MV-4-11 (cell line): ENCODE measurements around the gene MARK3.
"Not testable (repeated sequence)": the region's sequence is repeated elsewhere in the genome, so short reads cannot be mapped to it uniquely, and the experiment has no call there.

Experiments used
- DNase-seq: peaks from one replicate; lab custom pipeline; 2025; lab: John Stamatoyannopoulos, UW

The MARK3 gene

DNA sequence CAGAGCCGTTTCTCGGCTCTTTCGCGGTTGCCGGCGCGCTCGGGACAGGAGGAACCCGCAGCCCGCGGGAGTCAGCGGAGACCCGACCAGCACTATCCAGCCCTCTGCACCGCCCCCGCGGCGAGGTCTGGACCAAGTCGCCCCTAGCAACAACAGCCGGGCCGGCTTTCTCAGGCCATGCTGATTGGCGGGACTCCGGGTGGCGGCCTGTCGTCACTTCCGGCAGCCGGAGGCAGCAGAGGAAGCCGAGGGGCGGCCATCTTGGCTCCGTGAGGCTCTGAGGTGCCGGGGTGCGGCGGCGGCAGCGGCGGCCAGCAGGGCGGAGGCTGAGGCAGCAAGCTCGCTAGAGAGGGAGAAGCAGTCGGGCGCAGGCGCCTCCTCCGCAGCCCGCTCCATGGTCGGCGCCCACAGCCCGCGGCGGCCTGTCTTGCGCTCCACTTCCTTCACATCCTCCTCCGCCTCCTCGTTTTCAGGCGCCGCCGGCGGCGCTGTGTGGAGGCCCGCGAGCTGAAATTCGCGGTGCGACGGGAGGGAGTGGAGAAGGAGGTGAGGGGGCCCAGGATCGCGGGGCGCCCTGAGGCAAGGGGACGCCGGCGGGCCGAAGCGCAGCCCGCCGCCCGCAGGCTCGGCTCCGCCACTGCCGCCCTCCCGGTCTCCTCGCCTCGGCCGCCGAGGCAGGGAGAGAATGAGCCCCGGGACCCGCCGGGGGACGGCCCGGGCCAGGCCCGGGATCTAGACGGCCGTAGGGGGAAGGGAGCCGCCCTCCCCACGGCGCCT is at the start of gene MARK3:
MARK3 (plus strand) TSS at position 264 of the 777 bp plus-strand sequence. CDS start 615 bp downstream, outside the sequence.
- peak; percentile 96 for DNase-seq

DNA sequence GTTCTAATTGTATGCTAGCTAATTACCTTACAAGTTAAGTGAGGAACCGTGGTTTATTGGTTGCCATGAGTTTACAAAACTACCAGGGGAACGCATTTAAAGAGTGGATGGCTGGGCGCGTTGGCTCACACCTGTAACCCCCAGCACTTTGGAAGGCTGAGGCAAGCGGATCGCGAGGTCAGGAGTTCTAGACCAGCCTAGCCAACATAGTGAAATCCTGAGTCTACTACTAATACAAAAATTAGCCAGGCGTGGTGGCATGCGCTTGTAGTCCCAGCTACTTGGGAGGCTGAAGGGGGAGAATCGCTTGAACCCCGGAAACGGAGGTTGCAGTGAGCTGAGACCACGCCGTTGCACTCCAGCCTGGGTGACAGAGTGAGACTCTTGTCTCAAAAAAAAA is 49.0 kb upstream of the MARK3 start:
- DNase-seq: no peak

DNA sequence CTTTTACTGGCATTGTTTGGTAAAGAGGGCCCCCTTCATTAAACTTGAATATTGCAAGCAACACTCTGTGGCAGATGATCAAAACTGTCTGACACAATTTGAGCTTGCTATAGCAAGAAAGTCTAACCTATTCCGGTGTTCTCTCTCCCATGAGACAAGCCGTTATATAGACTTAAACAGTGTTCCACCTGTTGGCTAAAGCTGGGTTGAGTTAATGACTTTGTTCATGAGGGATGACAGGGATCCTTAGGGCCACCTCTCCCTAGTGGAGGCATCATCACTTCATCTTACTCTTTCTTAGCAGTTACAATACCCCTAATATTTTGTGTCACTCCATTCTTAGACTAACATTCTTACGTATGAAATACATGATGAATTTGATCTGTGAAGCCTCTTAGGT is 47.4 kb upstream of the MARK3 start:
- no peak for DNase-seq

DNA sequence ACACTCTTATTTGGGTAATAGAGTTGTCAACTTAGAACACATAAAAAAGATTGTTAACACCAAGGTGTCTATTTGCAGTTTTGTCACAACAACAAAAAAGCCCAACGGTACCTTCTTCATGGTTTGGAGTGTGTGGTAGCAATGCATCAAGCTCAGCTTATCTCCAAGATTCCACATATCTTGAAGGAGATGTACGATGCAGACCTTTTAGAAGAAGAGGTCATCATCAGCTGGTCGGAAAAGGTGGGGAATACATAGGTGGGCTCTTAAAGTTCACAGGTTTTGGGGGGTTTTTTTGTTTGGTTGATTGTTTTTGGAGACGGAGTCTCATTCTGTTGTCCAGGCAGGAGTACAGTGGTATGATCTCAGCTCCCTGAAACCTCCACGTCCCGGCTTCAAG is 45.7 kb upstream of the MARK3 start:
- no peak for DNase-seq

DNA sequence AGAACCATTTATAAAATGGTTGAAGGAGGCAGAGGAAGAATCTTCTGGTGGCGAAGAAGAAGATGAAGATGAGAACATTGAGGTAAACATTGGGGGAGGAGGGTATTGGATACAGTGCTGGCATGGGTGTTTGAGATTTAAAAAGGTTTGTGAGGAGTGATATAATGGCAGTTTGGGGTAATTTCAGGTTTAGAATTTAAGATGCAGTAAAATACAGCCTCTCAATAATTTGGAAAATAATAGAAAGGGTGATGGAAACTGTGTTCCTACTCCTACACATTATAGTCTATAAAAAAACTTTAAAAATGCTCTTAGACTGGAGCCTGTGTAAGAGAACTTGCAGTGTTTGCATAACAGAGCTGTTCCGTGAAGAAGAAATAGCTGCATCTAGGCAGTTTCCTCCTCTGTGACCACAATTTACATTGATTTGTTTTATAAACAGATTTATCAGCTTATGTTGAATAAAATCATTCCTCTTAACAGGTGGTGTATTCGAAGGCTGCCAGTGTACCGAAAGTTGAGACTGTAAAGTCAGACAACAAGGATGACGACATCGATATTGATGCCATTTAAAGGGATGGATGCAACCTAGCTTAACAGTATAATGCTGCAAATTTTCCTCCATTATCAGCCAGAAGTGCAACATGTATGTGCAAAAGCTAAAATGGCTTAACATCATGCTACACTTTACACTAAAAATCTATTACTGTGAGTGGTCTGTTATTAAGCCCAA is 44.6 kb upstream of the MARK3 start:
- DNase-seq: no peak

DNA sequence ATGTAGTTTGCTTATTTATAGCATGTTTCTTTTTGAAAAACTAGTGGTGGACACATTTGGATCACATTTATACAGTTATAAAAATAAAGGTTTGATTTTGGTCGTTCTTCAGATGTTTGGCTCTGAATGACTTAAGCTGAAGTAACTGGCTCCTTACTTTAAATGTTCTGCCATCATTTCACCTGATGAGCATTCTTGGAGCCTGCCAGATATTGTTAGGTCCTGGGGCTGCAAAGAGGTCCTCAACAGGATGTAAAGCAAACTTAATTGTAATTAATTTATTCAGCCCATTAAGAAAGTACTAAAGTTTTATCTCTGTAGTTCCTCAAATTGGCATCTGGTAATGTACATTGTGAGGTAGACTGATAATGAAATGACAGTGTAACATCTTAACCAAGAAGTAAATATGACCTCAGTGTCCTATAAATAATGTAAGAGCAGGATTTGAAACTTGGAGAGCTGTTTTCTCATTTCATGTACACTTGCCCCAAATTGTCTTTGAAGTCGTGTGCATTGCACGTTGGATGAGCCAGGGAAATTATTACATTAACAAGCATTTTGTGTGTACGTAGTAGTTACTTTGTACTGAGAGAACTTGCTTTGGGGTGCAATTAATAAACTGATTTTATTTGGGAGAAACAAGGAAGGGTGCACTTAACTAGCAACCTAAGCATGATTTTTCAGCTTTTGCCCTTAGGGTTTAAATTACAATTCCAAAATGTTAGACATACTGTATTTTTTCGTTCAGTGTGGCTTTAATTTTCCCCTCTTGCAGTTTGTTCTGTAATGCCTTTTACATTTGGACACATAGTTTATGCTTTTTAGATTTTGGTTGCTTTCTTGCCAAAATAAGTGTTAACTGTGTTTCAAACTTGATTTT is 43.7 kb upstream of the MARK3 start:
- DNase-seq: no peak

DNA sequence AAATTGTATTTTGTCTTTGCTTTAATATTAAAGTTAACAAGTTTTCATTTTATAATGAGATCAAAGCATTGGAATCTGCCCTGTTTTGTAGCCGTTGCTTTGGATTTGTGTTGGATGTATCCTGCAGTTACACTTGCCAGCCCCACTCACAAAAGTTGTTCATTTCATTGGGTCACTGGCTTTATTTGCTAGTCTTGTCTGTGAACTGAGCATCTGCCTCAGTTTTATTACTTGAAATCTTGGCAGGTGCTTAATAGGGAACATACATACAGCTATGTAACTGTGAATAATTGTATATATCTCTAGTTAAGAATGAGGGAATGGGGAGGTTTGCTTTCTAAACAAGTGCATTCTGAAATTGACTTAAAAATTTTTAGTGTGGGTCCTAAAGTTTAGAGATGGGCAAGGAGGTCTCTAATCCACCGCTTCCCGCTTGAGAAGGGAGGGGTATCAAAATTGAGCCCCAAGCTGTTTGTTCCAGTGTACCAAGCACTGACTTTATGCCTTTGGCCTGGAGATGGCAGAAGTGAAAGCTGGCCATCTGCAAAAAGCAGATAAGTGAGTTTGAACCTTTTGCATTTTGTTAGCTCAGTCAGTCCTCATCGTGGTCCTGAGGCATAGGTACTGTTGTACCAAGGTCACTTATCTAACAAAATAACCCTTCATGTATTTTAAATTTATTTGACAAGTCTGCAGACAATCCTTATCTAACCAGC is 41.9 kb upstream of the MARK3 start:
- DNase-seq: no peak

DNA sequence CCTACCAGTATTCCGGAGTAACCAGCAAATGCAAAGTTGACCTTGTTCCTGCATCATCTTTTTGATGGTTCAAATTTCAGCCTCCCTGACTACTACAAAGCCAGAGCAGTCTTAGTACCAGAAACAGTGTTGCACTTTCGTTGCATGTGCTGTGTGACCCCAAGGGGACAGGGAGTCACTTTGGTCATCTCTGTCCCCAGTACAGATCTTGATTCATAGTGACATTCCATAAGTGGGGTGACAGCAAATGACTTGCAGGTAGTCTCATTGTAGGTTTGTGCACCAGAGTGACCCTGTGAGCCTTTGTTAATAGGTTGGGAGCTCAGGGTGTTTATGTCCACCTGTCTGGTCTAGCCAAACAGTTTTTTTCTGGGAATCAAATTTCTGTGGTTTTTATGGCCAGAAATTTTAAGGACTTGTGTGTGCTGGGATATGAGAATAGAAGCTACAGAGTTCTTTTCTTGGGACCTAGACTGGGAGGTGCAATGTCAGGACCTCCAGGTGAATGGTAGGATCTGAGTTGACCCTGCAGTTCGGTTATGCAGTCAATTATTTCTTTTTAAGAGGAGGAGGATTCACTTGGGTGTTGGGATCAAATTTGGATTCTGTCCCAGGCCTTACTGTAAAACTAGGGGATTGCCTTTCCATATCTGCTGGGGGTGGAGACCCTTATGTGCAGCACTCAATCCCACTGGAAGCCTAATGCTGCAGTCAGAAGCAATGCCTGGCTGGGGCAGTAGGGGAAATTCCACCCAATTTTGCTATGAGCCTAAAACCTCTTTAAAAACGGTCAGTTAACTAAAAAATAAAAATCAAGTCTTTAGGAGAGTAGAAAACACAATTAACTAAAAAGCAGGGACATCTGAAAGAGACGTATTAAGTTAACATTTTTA is 41.1 kb upstream of the MARK3 start:
- no peak for DNase-seq

DNA sequence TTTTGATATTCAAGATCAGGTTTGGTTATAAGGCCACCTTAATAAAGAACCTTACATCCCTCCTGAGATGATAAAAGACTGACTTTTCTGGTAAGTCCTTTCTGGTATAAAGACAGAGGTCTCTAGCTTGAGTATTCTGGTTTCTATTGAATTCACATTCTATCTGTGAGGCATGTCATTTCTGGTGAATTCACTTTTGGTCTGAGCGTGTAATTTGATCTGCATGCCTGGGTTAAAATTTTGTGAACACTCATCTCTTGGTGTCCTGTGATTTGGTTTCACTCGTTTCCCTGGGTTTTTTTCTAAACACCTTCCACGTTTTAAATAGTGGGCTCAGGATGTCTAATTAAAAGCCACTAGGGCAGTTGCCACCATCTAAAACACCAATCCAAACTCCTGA is 38.9 kb upstream of the MARK3 start:
- no peak for DNase-seq

DNA sequence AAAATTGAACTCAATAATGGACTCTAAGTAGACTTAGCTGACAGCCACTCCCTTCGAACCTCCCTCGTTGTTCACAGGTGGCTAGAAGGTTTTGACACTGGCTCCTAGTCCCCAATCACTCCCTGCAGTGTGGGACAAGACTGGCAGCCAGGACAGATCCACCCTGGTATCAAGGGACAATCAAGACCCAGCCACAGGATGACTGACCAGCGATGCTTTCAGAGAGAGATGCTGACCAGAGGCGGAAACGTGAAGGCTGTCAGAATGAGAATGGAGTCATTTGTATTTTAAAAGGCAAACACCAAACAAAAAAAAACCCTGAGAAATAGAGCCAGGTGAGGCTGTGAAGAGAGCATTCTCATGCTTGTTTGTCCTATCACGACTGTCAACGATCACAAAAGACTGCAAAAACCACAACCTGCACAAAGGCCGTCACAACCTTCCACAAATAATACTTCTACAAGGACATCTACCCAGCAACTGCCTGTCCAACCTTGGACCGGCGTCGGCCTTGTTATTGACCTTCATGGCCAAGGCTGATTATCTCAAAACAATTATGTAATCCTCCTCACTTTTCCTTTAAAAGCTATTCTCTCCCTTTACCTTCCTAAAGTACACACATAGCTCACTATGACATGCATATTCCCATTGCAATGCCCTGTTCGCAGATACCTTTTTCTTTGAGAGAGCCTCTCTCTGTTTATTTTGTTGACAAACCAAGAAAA is 38.0 kb upstream of the MARK3 start:
- no peak for DNase-seq

DNA sequence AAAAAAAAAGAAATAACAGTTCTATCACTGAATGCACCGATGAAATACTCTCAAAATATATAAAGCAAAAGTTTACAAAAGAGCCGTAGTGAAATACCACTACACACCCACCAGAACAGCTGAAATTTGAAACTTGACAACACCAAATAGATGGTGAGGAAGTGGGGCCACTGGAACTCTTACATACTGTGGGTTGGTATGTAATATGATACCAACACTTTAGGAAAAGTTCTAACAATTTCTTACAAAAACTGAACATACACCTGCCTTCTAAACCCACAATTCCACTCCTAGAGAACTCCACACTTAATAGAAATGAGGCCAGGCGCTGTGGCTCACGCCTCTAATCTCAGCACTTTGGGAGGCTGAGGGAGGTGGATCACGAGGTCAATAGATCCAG is 37.1 kb upstream of the MARK3 start:
- no peak for DNase-seq

DNA sequence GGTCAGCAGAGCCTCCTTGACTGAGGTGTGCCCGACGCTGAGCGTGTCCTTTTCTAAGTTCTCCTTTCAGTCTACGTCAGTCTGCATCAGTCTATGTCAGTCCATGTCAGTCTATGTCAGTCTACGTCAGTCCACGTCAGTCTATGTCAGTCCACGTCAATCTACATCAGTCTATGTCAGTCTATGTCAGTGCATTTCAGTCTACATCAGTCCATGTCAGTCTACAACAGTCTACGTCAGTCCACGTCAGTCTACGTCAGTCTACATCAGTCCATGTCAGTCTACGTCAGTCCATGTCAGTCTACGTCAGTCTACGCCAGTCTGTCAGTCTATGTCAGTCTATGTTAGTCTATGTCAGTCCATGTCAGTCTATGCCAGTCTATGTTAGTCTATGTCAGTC is 35.2 kb upstream of the MARK3 start:
- DNase-seq: no peak

DNA sequence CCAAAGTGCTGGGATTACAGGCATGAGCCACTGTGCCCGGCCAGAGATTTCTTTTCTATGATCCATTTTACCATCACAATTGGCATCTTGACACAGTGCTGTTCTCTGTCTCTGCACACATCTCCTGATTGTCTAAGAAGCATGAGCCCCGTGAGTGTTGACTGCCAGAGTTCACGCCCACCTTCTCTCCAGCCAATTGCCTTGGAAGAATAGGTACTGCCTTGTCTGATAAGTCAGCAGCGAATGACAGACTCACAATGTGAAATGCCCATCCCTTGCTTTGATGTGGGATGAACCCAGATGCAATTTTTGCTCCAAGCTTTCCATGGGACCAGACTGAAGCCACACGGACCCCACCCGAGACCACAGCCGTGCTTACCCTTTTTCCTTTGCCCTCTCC is 31.9 kb upstream of the MARK3 start:
- no peak for DNase-seq

DNA sequence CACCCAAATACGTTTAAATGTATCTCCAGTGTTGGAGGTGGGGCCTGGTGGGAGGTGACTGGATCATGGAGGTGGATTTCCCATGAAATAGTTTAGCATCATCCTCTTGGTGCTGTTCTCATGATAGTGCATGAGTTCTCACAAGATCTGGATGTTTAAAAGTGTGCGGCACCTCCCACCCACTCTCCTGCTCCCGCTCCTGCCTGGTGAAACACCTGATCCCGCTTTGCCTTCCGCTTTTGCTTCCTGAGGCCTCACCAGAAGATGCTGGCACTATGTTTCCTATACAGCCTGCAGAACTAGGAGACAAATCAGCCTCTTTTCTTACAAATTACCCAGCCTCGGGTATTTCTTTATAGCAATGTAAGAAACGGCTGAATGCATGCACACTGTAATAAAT is 31.1 kb upstream of the MARK3 start:
- DNase-seq: no peak

DNA sequence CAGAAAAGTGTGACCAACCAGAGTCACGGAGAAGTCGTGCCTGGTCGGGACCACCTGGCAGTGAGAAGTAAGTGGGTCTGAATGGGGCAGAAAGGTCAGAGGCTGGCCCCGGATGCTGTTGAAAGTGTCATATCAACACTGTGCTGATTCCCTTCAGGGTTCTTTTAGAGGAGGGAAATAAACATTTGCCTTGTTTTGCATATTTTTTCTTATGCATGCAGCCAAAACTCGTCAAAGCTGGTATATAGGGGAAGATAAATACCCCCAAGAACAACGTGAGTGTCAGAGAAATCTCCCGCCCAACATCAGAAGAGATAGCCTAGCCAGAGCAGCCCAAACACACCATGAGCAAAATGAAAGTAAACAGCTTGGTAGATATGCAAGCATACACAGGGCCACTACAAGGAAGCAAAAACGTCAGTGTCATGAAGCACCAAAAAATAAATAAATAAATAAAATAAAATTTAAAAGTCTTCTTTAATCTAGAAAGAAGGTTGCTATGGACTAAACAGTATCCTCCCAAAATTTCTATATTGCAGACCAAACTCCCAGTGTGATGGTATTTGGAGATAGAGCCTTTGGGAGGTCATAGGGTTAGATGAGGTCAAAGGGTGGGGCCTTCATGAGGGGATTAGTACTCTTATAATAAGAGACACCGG is 29.1 kb upstream of the MARK3 start:
- no peak for DNase-seq

DNA sequence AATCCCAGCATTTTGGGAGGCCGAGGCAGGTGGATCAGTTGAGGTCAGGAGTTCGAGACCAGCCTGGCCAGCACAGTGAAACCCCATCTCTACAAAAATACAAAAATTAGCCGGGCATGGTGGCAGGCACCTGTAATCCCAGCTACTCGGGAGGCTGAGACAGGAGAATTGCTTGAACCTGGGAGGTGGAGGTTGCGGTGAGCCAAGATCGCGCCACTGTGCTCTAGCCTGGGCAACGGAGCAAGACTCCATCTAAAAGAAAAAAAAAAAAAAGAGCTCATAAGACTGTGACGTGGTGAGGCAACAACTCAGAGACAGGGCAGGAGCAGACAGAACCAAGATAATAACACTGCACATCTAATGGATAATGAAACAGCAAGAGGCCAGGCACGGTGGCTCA is 27.7 kb upstream of the MARK3 start:
- DNase-seq: not testable (repeated sequence)

DNA sequence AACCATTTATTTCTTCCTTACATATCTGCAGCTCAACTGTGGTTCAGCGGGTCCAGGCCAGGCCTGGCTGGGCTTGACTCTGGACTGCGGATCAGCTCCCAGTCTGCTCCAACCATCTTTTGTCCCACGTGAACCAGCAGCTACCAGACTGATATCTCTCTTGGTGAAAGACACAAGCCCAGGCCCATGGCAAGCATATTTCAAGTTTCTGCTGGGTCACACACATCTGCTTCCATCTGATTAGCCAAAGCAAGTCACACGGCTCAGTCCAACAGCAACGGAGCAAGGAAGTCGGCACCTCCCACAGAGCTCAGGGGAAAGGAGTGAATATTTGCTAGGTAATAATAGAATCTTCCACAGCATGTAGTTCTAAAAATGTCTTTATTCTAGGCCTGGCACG is 24.7 kb upstream of the MARK3 start:
- no peak for DNase-seq

DNA sequence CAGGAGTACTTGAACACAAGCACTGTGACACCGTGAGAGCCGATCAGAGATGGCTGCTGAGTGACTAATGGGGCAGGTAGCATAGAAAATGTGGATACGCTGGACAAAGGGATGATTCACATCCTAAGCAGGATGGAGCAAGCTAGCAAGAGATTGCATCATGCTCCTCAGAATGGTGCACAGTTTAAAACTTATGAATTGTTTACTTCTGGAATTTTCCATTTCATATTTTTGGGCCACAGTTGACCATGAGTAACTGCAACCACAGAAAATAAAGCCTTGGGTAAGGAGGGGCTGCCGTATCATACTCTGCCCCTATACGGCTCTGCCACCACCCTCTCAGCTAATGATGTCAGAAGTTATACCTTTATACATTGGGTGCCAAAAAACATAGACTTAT is 23.3 kb upstream of the MARK3 start:
- peak; percentile 83 for DNase-seq

DNA sequence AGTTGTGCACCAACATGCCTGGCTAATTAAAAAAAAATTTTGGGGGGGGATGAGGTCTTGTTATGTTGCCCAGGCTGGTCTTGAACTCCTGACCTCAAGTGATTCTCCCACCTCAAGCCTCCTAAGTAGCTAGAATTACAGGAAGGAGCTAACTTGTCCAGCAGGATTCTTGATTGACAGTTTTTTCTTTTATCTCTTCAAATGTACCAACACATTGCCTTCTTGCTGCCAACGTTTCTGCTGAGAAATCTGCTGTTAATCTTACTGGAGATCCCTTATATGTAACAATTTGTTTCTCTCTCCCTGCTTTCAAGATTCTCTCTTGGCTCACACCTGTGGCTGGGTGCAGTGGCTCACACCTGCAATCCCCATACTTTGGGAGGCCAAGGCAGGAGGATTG is 22.4 kb upstream of the MARK3 start:
- DNase-seq: no peak

DNA sequence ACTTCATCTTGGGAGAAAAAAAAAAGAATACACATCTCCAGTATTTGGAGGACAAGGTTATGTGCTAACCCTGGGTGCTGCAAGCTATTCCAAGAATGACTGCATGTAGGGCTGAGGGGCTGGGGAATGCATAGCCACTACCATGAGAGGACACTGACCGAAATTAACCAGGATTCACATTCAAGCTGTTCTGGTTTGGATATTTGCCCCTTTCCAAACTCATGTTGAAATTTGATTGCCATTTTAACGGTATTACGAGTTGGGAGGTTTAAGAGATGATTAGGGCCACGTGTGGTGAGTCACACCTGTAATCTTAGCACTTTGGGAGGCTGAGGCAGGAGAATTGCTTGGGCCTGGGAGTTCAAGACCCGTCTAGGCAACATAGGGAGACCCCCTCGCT is 18.5 kb upstream of the MARK3 start:
- DNase-seq: no peak
